ENCODE measurements around the gene GALNT12.

- TF ChIP-seq, protein P1, sequence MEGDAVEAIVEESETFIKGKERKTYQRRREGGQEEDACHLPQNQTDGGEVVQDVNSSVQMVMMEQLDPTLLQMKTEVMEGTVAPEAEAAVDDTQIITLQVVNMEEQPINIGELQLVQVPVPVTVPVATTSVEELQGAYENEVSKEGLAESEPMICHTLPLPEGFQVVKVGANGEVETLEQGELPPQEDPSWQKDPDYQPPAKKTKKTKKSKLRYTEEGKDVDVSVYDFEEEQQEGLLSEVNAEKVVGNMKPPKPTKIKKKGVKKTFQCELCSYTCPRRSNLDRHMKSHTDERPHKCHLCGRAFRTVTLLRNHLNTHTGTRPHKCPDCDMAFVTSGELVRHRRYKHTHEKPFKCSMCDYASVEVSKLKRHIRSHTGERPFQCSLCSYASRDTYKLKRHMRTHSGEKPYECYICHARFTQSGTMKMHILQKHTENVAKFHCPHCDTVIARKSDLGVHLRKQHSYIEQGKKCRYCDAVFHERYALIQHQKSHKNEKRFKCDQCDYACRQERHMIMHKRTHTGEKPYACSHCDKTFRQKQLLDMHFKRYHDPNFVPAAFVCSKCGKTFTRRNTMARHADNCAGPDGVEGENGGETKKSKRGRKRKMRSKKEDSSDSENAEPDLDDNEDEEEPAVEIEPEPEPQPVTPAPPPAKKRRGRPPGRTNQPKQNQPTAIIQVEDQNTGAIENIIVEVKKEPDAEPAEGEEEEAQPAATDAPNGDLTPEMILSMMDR (IDR thresholded peaks at IDR 0.05; ENCODE audit: low read length) = no peak
- no peak for TF ChIP-seq EZH2 (IDR thresholded peaks at IDR 0.05; ENCODE audit: borderline replicate concordance, low read length)
Measured at GRCh38 chr9:98888801-98889421, 81.4 kb downstream of the GALNT12 start.
